Heart left ventricle (tissue), 13 donors: Measurements from ENCODE around the gene LIG1.

Experiments used
- CTCF ChIP-seq, 12 donors: fragments of 200-600 bp; sonication (generic) in 4 of 12; IDR thresholded peaks; one replicate each; pipeline versions ENCODE4 v1.5.0 to v1.8.0; 2018 to 2022; ENCODE audit warnings: antibody characterized with exemption in 12 of 12, mild to moderate bottlenecking in 5 of 12
- POLR2A ChIP-seq, 2 donors: fragments of 450-650 bp; IDR thresholded peaks; one replicate each; pipeline ENCODE4 v1.6.1; 2017; ENCODE audit warnings: antibody characterized with exemption in 2 of 2, mild to moderate bottlenecking in 2 of 2, moderate library complexity in 2 of 2
- donor health status: ischemic (EF 13 %, LVEDD 7.1; RV severe dilation, severe dysfunction).
- donor health status: DM: no; HTN: yes; CAD: no.
- donor health status: DM: no; HTN: no; CAD: no.
- donor health status: ischemic (EF 25% LVEDD 6.9; RV normal size, moderate dysfunction).
- donor health status: ischemic (EF 25% LVEDD 5.7; RV mildly dilated, moderate dysfunction).
- donor health status: ischemic (EF 35%, LVEDD 5.7; RV mildly dilated, moderate dysfunction).
- donor health status: nonischemic (EF 11% LVEDD 7.7; RV severe dilation, severe dysfunction).
- donor health status: DM: yes; HTN: yes; CAD: no.
- donor health status: PGD.
- donor health status: ischemic (EF 29% LVEDD 5.4; RV normal size, mild dysfunction).
- donor health status: nonischemic (EF 23%, LVEDD 6.1; RV moderate dilation, normal function).

GRCh38 chr19:48186015-48186414, 15.9 kb upstream of the LIG1 start:
- TF ChIP-seq POLR2A (IDR thresholded peaks at IDR 0.05) (no peak), CTCF (IDR thresholded peaks at IDR 0.05) (no peak)
